Suppressor macrophage (primary cell): ENCODE measurements around the gene NRXN3.

Source experiments
- DNase-seq, 4 experiments: peaks; one replicate each; pipeline ENCODE4 v3.0.0-alpha.2; 2020 to 2022

Gene NRXN3

GRCh38 chr14:79175671-79176070 is 1005.5 kb downstream of the NRXN3 start:
- DNase-seq: no peak

- no peak for DNase-seq
Observed at GRCh38 chr14:79177106-79177505, 1006.9 kb downstream of the NRXN3 start.

- no peak for DNase-seq
Observed at GRCh38 chr14:79178719-79179118, 1008.5 kb downstream of the NRXN3 start.

- no peak for DNase-seq
Observed at GRCh38 chr14:79179985-79180384, 1009.8 kb downstream of the NRXN3 start.

GRCh38 chr14:79180656-79181055 is 1010.5 kb downstream of the NRXN3 start:
- DNase-seq: no peak

GRCh38 chr14:79186523-79186922 is 1016.4 kb downstream of the NRXN3 start:
- DNase-seq: no peak

- DNase-seq: no peak
Observed at GRCh38 chr14:79193689-79194477, 1023.7 kb downstream of the NRXN3 start.

GRCh38 chr14:79196216-79196615 is 1026.0 kb downstream of the NRXN3 start:
- no peak for DNase-seq

- no peak for DNase-seq
Observed at GRCh38 chr14:79197516-79197915, 1027.3 kb downstream of the NRXN3 start.

GRCh38 chr14:79199217-79199616 is 1029.0 kb downstream of the NRXN3 start:
- DNase-seq: no peak

GRCh38 chr14:79201564-79202207 is 1031.5 kb downstream of the NRXN3 start:
- no peak for DNase-seq

- no peak for DNase-seq
Observed at GRCh38 chr14:79204591-79204990, 1034.4 kb downstream of the NRXN3 start.

- no peak for DNase-seq
Observed at GRCh38 chr14:79209418-79209817, 1039.2 kb downstream of the NRXN3 start.

- no peak for DNase-seq
Observed at GRCh38 chr14:79225815-79226214, 1055.6 kb downstream of the NRXN3 start.

GRCh38 chr14:79229383-79229909 is 1059.3 kb downstream of the NRXN3 start:
- no peak for DNase-seq

- DNase-seq: no peak
Observed at GRCh38 chr14:79242666-79243065, 1072.5 kb downstream of the NRXN3 start.

GRCh38 chr14:79246173-79246572 is 1076.0 kb downstream of the NRXN3 start:
- DNase-seq: no peak

- DNase-seq: no peak
Observed at GRCh38 chr14:79248126-79248525, 1078.0 kb downstream of the NRXN3 start.

GRCh38 chr14:79248771-79249170 is 1078.6 kb downstream of the NRXN3 start:
- DNase-seq: no peak

GRCh38 chr14:79251278-79251677 is 1081.1 kb downstream of the NRXN3 start:
- DNase-seq: no peak

GRCh38 chr14:79253576-79253975 is 1083.4 kb downstream of the NRXN3 start:
- DNase-seq: no peak

GRCh38 chr14:79254069-79254775 is 1084.0 kb downstream of the NRXN3 start:
- DNase-seq: no peak

GRCh38 chr14:79256380-79256779 is 1086.2 kb downstream of the NRXN3 start:
- no peak for DNase-seq
